Activated naive CD4-positive, alpha-beta T cell treated with anti-CD3 and anti-CD28 coated beads, Interleukin-2, amount 50 U/mL, for 24 hours (primary cell): ENCODE data around the gene SEC62.
A peak's percentile ranks its signal among the peaks of the same experiment; 100 is the strongest.

ENCODE experiments used
- H3K27ac Mint-ChIP-seq: one replicate; pipeline ENCODE4 v1.8.0; 2021; ENCODE audit warnings: mild to moderate bottlenecking, mixed read lengths
- H3K27me3 Mint-ChIP-seq: one replicate; pipeline ENCODE4 v1.8.0; 2021; ENCODE audit warnings: mixed read lengths
- H3K36me3 Mint-ChIP-seq: one replicate; pipeline ENCODE4 v1.8.0; 2021; ENCODE audit warnings: mixed read lengths
- H3K4me1 Mint-ChIP-seq: one replicate; pipeline ENCODE4 v1.8.0; 2021; ENCODE audit warnings: mixed read lengths
- H3K4me3 Mint-ChIP-seq: one replicate; pipeline ENCODE4 v1.8.0; 2021; ENCODE audit warnings: mild to moderate bottlenecking, mixed read lengths
- H3K9me3 Mint-ChIP-seq: one replicate; pipeline ENCODE4 v1.8.0; 2021; ENCODE audit warnings: mixed read lengths

SEC62 gene

GRCh38 chr3:169966428-169966950 is at the start of gene SEC62:
SEC62 (plus strand) TSS chr3:169966807; CDS start chr3:169966823, 16 bp downstream.
- peaks cover 4% of the 10 kb centered on the region for H3K36me3 Mint-ChIP-seq
- H3K4me3 Mint-ChIP-seq: peak within 1 kb of the TSS; percentile 88
- no peaks in the 10 kb centered on the region for H3K9me3 Mint-ChIP-seq
- peaks cover 73% of the 10 kb centered on the region for H3K4me1 Mint-ChIP-seq
- peak within 1 kb of the TSS; percentile 99 for H3K27ac Mint-ChIP-seq
- no peaks in the 10 kb centered on the region for H3K27me3 Mint-ChIP-seq

- Mint-ChIP-seq H3K27me3 (no peaks in the 10 kb centered on the region), H3K4me3 (no peak overlapping the region), H3K4me1 (no peaks in the 10 kb centered on the region), H3K36me3 (no peaks in the 10 kb centered on the region), H3K9me3 (no peaks in the 10 kb centered on the region), H3K27ac (no peak overlapping the region)
Observed at GRCh38 chr3:169923189-169923588, 43.4 kb upstream of the SEC62 start.

GRCh38 chr3:169923831-169924230 is 42.8 kb upstream of the SEC62 start:
- H3K9me3 Mint-ChIP-seq: no peaks in the 10 kb centered on the region
- no peak overlapping the region for H3K4me3 Mint-ChIP-seq
- H3K36me3 Mint-ChIP-seq: no peaks in the 10 kb centered on the region
- H3K27me3 Mint-ChIP-seq: no peaks in the 10 kb centered on the region
- no peaks in the 10 kb centered on the region for H3K4me1 Mint-ChIP-seq
- no peak overlapping the region for H3K27ac Mint-ChIP-seq

DNA sequence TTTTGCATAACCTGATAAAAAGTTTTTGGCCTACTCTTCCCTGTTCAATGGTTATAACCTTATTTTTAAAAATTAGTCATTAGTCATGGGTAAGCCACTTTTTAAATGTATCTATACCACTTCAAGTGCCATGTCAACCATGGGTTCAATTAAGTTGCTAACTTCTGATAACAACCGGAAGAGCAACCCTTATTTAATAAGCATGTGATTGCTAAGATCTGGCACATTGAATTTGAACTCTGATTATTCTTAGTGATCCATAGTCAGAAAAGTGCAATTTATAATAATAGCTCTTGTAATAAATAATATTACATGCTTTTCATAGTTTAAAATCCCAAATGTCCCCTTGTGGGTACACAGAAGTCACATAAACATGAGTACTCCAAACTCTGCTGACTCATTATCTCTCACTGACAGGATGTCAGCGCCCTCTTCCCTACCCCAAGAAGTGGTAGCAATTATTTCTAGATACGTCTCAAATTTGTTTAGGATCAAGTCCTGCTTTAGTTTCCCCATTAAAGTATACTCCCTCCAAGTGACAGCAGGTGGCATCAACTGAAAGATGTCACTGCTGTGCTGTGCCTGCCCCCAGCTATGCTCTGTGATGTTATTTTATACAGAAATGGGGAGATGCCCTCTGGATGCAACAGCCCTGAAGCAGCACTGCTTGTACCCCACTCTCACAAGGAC is 36.6 kb upstream of the SEC62 start:
- Mint-ChIP-seq H3K27me3 (no peaks in the 10 kb centered on the region), H3K27ac (no peak overlapping the region), H3K36me3 (no peaks in the 10 kb centered on the region), H3K9me3 (no peaks in the 10 kb centered on the region), H3K4me1 (no peaks in the 10 kb centered on the region), H3K4me3 (no peak overlapping the region)

- Mint-ChIP-seq H3K4me1 (no peaks in the 10 kb centered on the region), H3K27ac (no peak overlapping the region), H3K4me3 (no peak overlapping the region), H3K36me3 (no peaks in the 10 kb centered on the region), H3K27me3 (no peaks in the 10 kb centered on the region), H3K9me3 (no peaks in the 10 kb centered on the region)
Observed at GRCh38 chr3:169930843-169931242, 35.8 kb upstream of the SEC62 start.

DNA sequence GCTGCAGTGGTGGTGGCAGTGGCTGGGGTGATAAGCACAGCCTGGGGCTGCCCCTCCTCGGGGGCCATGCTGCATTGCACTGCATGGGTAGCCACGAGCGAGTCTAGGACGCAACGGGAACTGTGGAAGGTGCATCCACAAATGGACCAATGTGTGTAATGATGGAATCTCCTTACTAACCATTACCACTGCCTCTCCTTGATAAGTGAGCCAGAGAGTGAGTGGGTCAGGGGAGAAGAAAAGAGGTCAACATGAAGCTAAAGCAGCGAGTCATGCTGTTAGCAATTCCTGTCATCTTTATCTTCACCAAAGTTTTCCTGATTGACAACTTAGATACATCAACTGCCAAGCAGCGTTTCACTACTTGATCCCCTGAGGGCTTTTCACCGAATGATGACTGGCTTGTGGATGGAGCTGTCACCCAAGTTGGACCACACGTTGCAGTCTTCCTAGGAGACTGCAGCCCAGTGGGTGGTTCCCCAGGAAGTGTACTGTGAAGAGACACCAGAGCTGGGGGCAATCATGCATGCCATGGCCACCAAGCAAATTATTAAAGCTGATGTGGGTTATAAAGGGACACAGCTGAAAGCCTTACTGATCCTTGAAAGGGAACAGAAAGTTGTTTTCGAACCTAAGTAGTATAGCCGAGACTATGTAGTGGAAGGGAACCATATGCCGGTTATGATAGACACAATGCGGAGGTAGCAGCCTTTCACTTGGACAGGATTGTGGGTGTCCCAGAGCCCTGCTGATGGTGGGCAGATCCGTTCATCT is 34.7 kb upstream of the SEC62 start:
- Mint-ChIP-seq H3K9me3 (no peaks in the 10 kb centered on the region), H3K4me1 (no peaks in the 10 kb centered on the region), H3K27me3 (no peaks in the 10 kb centered on the region), H3K36me3 (no peaks in the 10 kb centered on the region), H3K27ac (no peak overlapping the region), H3K4me3 (no peak overlapping the region)

DNA sequence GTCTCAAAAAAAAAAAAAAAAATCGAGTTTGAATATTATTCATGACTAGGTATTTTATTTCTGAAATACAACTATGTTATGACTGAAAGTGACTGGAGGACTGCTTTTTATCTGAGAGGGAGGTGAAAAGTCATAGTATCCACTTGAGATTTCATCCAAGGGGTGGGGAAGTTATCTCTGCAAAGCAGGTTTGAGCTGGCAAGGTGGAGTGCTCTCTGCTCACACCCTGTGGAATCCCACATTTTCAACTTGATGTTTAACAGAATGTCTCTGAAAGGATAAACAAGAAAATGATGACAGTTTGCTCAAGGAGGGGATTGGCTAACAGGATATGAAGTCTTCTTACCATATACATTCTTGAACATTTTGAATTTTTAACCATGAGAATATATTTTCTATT is 27.3 kb upstream of the SEC62 start:
- peaks cover 14% of the 10 kb centered on the region for H3K4me1 Mint-ChIP-seq
- no peak overlapping the region for H3K4me3 Mint-ChIP-seq
- no peak overlapping the region for H3K27ac Mint-ChIP-seq
- H3K9me3 Mint-ChIP-seq: no peaks in the 10 kb centered on the region
- H3K27me3 Mint-ChIP-seq: no peaks in the 10 kb centered on the region
- no peaks in the 10 kb centered on the region for H3K36me3 Mint-ChIP-seq

DNA sequence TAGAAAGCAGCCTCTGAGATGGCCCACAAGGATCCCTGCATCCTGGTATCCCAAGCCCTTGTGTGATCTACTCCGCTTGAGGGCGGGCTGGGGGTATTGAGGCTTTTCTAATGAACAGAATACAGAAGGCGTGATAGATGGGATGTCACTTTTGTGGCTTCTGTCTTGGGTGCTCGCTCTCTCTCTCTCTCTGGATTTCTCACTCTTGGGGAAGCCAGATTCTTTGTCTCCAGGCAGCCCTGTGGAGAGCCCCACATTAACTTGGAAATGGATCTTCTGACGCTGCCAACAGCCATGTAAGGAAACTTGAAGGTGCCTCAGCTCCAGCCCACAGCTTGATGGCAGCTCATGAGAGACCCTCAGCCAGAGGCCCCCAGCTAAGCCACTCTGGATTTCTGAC is 26.9 kb upstream of the SEC62 start:
- no peaks in the 10 kb centered on the region for H3K27me3 Mint-ChIP-seq
- H3K36me3 Mint-ChIP-seq: no peaks in the 10 kb centered on the region
- H3K9me3 Mint-ChIP-seq: no peaks in the 10 kb centered on the region

GRCh38 chr3:169940470-169941181 is 26.0 kb upstream of the SEC62 start:
- no peak overlapping the region for H3K27ac Mint-ChIP-seq
- H3K4me1 Mint-ChIP-seq: peaks cover 21% of the 10 kb centered on the region
- H3K36me3 Mint-ChIP-seq: no peaks in the 10 kb centered on the region
- H3K9me3 Mint-ChIP-seq: no peaks in the 10 kb centered on the region
- no peaks in the 10 kb centered on the region for H3K27me3 Mint-ChIP-seq
- no peak overlapping the region for H3K4me3 Mint-ChIP-seq

More for the DNA sequence above, 26.9 kb upstream of the SEC62 start:
- Mint-ChIP-seq H3K4me1 (peaks cover 14% of the 10 kb centered on the region), H3K4me3 (no peak overlapping the region), H3K27ac (no peak overlapping the region)

GRCh38 chr3:169945313-169945712 is 21.3 kb upstream of the SEC62 start:
- H3K27me3 Mint-ChIP-seq: no peaks in the 10 kb centered on the region
- peak overlapping the region; percentile 60 for H3K4me3 Mint-ChIP-seq
- peak overlapping the region; percentile 78 for H3K27ac Mint-ChIP-seq
- H3K9me3 Mint-ChIP-seq: no peaks in the 10 kb centered on the region
- H3K36me3 Mint-ChIP-seq: no peaks in the 10 kb centered on the region
- H3K4me1 Mint-ChIP-seq: peaks cover 15% of the 10 kb centered on the region

DNA sequence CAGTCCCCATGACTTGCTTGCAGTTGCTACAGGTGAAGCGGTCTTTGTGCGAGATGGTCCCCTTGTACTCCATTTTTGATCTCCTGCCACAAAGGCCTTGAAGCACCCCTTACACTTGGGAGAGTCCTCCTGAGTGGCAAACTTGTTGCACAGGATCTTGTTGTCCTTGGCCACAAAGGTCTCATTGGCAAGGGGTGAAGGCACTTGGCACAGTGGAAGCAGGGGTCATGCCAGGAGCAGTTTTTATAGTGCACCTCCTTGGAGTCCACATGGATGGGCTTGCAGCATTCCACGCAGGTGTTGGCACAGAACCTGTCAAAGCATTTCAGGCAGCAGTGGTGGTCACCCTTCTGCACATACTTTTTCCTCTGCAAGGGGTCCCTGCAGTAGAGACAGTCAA is 20.3 kb upstream of the SEC62 start:
- Mint-ChIP-seq H3K27ac (no peak overlapping the region), H3K4me1 (peaks cover 8% of the 10 kb centered on the region), H3K36me3 (no peaks in the 10 kb centered on the region), H3K4me3 (no peak overlapping the region), H3K9me3 (no peaks in the 10 kb centered on the region), H3K27me3 (no peaks in the 10 kb centered on the region)

GRCh38 chr3:169948559-169949448 is 17.8 kb upstream of the SEC62 start:
- H3K27ac Mint-ChIP-seq: no peak overlapping the region
- H3K4me1 Mint-ChIP-seq: peaks cover 8% of the 10 kb centered on the region
- H3K27me3 Mint-ChIP-seq: no peaks in the 10 kb centered on the region
- no peaks in the 10 kb centered on the region for H3K36me3 Mint-ChIP-seq
- H3K4me3 Mint-ChIP-seq: no peak overlapping the region
- no peaks in the 10 kb centered on the region for H3K9me3 Mint-ChIP-seq

DNA sequence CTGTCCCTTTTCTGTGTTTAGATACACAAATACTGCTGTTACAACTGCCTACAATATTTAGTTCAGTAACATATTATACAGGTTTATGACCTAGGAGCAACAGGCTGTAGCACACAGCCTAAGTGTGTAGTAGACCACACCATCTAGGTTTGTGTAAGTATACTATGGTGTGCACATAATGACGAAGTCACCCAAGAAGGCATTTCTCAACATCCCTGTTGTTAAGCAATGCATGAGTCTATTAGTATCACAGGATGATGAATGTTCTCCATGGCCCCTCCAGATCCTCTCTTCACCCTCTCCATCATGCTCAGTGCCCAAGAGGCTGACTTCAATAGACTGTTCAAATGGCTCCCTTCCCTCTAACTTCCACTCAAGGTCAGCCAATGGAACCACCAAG is 14.6 kb upstream of the SEC62 start:
- Mint-ChIP-seq H3K4me1 (no peaks in the 10 kb centered on the region), H3K27me3 (no peaks in the 10 kb centered on the region), H3K27ac (no peak overlapping the region), H3K36me3 (no peaks in the 10 kb centered on the region), H3K9me3 (no peaks in the 10 kb centered on the region), H3K4me3 (no peak overlapping the region)

DNA sequence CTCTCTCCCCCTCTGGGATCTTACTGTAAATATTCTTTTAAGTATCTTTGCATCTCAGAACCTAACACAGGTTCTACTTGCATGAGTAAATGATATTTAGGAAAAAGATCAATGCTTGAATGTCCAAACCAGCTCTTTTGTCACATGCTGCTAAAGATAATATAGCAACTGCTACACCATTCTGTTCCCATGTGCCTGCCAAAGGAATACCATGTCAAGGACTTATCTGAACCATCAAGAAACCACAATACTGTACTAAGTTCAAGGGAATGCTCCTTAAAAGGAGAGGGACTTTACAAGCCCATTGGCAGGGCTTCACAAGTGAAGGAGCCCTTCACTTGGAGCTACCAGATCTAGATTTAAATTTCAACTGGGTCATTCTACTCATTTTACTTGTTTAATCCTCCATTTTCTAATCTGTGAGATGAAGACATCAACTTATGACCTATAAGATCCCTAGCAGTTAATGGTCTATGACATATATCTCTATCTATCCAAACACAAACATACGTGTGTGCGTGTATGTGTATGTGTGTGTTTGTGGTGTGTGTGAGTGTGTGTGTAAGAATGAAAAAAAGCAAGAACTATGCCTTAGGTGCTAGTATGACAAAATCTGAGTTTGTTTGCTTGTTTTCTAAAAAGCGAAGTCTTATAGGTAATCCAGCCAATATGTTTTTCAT is 13.0 kb upstream of the SEC62 start:
- Mint-ChIP-seq H3K27ac (no peak overlapping the region), H3K4me3 (no peak overlapping the region)

More for the DNA sequence above, 13.0 kb upstream of the SEC62 start:
- H3K4me1 Mint-ChIP-seq: no peaks in the 10 kb centered on the region
- no peaks in the 10 kb centered on the region for H3K27me3 Mint-ChIP-seq
- no peaks in the 10 kb centered on the region for H3K9me3 Mint-ChIP-seq
- H3K36me3 Mint-ChIP-seq: no peaks in the 10 kb centered on the region
